AG10803 (cell line): ENCODE data around the gene NSUN2.
A peak's percentile ranks its signal among the peaks of the same experiment; 100 is the strongest.

Experiments used
- DNase-seq: peaks from one replicate; pipeline ENCODE4 v3.0.0; 2010; ENCODE audit warnings: low read depth
- H3K4me3 ChIP-seq: 2 replicates; pipeline ENCODE4 v1.5.1; 2011; ENCODE audit warnings: mild to moderate bottlenecking, low read length, control low read depth
- TF ChIP-seq, protein P1 (sequence below): conservative IDR thresholded peaks from 2 replicates; pipeline ENCODE4 v1.5.1; 2011; ENCODE audit warnings: mild to moderate bottlenecking, low read length, control low read depth, inconsistent platforms

Gene NSUN2

DNA sequence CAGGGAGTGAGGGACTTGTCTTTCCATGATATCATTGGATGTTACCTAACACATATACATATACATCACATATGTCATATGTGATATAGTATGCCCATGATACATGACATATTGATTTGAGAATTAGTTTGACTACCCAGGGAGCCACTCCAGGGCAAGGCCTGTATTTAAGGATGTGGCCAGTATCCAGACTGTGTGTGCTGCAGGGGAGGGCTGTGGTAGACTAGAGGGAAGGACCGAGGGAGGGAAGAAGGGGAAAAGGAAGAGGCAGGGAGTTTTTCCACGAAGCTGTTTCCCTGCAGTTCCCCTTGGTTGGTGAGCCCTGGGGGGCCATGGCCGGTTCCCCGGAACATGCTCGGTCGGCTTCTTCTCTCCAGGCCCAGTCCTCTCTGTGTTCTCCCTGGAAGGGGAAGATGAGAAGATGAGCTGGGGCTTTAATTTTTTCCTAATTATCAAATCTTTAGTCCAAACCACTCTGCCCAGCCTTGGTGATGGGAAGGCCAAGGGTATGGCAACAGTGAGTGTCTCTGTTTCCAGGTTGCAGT lies 48.7 kb downstream of the NSUN2 start:
- TF ChIP-seq, protein P1, sequence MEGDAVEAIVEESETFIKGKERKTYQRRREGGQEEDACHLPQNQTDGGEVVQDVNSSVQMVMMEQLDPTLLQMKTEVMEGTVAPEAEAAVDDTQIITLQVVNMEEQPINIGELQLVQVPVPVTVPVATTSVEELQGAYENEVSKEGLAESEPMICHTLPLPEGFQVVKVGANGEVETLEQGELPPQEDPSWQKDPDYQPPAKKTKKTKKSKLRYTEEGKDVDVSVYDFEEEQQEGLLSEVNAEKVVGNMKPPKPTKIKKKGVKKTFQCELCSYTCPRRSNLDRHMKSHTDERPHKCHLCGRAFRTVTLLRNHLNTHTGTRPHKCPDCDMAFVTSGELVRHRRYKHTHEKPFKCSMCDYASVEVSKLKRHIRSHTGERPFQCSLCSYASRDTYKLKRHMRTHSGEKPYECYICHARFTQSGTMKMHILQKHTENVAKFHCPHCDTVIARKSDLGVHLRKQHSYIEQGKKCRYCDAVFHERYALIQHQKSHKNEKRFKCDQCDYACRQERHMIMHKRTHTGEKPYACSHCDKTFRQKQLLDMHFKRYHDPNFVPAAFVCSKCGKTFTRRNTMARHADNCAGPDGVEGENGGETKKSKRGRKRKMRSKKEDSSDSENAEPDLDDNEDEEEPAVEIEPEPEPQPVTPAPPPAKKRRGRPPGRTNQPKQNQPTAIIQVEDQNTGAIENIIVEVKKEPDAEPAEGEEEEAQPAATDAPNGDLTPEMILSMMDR = no peak
- H3K4me3 ChIP-seq = no peak overlapping the region

DNA sequence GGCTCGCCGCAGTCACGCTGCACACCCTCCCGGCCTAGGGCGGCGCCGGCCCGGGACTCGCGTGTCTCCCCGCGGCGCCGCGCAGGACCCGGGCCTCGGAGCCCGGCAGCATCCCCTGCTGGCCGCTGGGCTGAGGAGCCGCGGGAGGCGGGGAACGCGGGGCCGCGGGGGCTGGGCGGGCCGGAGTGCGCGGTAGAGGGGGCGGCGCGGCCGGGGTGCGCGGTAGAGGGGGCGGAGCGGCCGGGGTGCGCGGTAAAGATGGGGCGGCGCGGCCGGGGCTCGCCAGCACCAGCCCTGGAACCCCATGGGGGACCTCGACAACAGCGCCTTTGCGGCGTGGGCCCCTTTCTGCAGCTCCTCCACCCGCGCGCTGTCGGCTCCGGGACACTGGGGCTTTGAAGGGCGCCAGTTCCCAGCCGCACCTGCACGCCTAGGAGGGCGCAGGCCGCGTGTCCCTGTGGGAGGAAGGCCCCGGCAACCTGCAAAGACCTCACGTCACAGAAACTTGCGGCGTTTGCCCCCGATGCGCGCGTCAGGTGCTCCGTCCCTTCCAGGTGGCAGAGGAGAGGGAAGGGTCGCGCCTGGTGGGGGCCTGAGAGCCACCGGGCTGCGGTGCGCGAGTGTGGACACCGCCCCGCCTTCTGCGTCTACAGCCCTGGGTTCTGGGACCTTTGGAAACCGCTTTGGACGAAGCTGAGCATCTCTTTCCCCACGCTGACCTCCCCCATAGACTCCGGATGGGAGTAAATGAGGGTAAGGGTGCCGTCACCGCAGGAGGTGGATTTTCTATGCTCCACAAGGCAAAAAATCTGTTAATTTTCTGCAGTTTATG lies 49.6 kb downstream of the NSUN2 start:
- no peak for DNase-seq
- no peak overlapping the region; the same call in 1 of the 2 replicates for H3K4me3 ChIP-seq
- TF ChIP-seq, protein P1 = no peak; the same call in 1 of the 2 replicates

More for the DNA sequence above, 48.7 kb downstream of the NSUN2 start:
- no peak for DNase-seq

DNA sequence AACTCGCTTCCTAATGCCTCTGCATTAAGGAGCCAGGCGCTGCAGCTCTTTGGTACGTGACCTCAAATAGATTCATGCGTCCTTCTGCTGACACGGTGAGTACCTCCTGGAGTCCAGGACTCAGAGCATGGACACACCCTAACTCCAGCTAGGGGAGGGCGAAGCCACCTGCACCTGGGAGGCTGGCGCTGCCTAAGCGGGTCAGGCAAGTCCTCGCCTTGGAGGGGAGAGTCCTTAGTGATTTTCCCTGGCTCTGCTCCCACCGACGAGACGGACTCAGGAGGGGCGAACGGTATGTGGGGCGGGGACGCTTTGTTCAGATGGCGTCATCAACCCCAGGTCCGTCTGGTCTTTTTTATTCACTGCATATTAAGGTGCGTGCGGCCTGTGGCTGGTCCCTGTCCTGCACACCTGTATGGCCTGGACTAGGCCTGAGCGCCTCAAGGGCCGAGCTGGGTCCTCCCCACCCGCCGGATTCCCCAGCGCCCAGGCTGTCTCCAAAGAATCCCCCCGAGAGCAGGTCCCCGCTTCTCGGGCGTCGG lies 50.3 kb downstream of the NSUN2 start:
- peak overlapping the region; percentile 5; the same call in 1 of the 2 replicates for H3K4me3 ChIP-seq
- TF ChIP-seq, protein P1 = no peak
- DNase-seq = no peak

- TF ChIP-seq, protein P1 = no peak
- DNase-seq = no peak
- no peak overlapping the region for H3K4me3 ChIP-seq
These were observed 51.1 kb downstream of the NSUN2 start for GRCh38 chr5:6581559-6582426.

- TF ChIP-seq, protein P1 = no peak
- no peak overlapping the region for H3K4me3 ChIP-seq
- no peak for DNase-seq
These were observed 51.8 kb downstream of the NSUN2 start for GRCh38 chr5:6581090-6581489.

DNA sequence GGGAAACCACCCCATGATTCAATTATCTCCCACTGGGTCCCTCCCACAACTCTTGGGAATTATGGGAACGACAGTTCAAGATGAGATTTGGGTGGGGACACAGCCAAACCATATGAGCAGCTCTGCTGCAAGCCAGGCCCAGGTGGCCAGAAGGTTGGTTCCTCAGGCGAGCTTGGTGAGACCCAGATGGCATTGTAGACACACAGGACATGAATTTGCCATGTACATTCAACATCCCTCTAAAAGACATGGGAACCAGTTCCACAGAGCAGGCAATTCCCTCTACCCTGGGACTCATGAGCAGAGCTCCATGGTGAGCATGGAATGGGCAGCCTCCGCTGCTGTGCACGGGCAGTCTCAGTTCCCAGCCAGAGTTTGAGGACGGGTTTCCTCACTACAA lies 53.3 kb downstream of the NSUN2 start:
- TF ChIP-seq, protein P1 = no peak
- DNase-seq = no peak
- no peak overlapping the region for H3K4me3 ChIP-seq
